HG02870 (cell line): ENCODE data around the gene PAK4.

Source experiments
- ATAC-seq: cut with Tn5 transposase; IDR thresholded peaks from one replicate; pipeline ENCODE4 v1.9.1; 2021; ENCODE audit warnings: mild to moderate bottlenecking, moderate library complexity; ENCODE audit not compliant: unreplicated experiment

The PAK4 gene

GRCh38 chr19:39145180-39145953 lies 19.8 kb downstream of the PAK4 start:
- no peak for ATAC-seq

GRCh38 chr19:39146091-39146490 lies 20.5 kb downstream of the PAK4 start:
- no peak for ATAC-seq

GRCh38 chr19:39146686-39147450 lies 21.3 kb downstream of the PAK4 start:
- ATAC-seq = no peak

- ATAC-seq = no peak
Observed at GRCh38 chr19:39147480-39147879, 21.9 kb downstream of the PAK4 start.

- ATAC-seq = no peak
Observed at GRCh38 chr19:39148939-39149529, 23.4 kb downstream of the PAK4 start.

- no peak for ATAC-seq
Observed at GRCh38 chr19:39150235-39150634, 24.6 kb downstream of the PAK4 start.

- no peak for ATAC-seq
Observed at GRCh38 chr19:39150807-39151600, 25.4 kb downstream of the PAK4 start.

- ATAC-seq = no peak
Observed at GRCh38 chr19:39152066-39152465, 26.5 kb downstream of the PAK4 start.

GRCh38 chr19:39154100-39154628 lies 28.6 kb downstream of the PAK4 start:
- no peak for ATAC-seq

- ATAC-seq = no peak
Observed at GRCh38 chr19:39154629-39155100, 29.1 kb downstream of the PAK4 start.

- ATAC-seq = no peak
Observed at GRCh38 chr19:39155114-39155700, 29.6 kb downstream of the PAK4 start.

- ATAC-seq = no peak
Observed at GRCh38 chr19:39155741-39156140, 30.2 kb downstream of the PAK4 start.

- ATAC-seq = no peak
Observed at GRCh38 chr19:39156326-39157230, 31.0 kb downstream of the PAK4 start.

GRCh38 chr19:39157275-39157996 lies 31.9 kb downstream of the PAK4 start:
- no peak for ATAC-seq

GRCh38 chr19:39157997-39158389 lies 32.4 kb downstream of the PAK4 start:
- no peak for ATAC-seq

GRCh38 chr19:39158646-39159260 lies 33.2 kb downstream of the PAK4 start:
- no peak for ATAC-seq

- no peak for ATAC-seq
Observed at GRCh38 chr19:39160523-39160861, 34.9 kb downstream of the PAK4 start.
